NCI-H2171 treated with DMSO at 0.1 percent for 48 hours (cell line): ENCODE results near the gene RAB11FIP4.
A peak's percentile ranks its signal among the peaks of the same experiment; 100 is the strongest.

Experiments
- DNase-seq: peaks from one replicate; lab custom pipeline; 2025; lab: John Stamatoyannopoulos, UW

RAB11FIP4 gene

GRCh38 chr17:31387438-31387837 is 4.0 kb upstream of the RAB11FIP4 start:
- no peak for DNase-seq

GRCh38 chr17:31388351-31388750 is 3.1 kb upstream of the RAB11FIP4 start:
- DNase-seq, result no peak

GRCh38 chr17:31388770-31389656 is 2.5 kb upstream of the RAB11FIP4 start:
- DNase-seq, result peak; percentile 16

- no peak for DNase-seq
Measured at GRCh38 chr17:31389657-31390381, 1.7 kb upstream of the RAB11FIP4 start.

GRCh38 chr17:31390426-31390747 is 1.1 kb upstream of the RAB11FIP4 start:
- DNase-seq, result no peak

- DNase-seq, result peak; percentile 28
Measured at GRCh38 chr17:31390748-31391495, 553 bp upstream of the RAB11FIP4 start.

GRCh38 chr17:31392002-31392855 is 754 bp downstream of the RAB11FIP4 start:
- DNase-seq, result peak; percentile 17

GRCh38 chr17:31392856-31393748 is 1.6 kb downstream of the RAB11FIP4 start:
- no peak for DNase-seq

GRCh38 chr17:31393749-31394146 is 2.3 kb downstream of the RAB11FIP4 start:
- DNase-seq, result no peak

- DNase-seq, result no peak
Measured at GRCh38 chr17:31394544-31394943, 3.1 kb downstream of the RAB11FIP4 start.

- DNase-seq, result peak; percentile 52
Measured at GRCh38 chr17:31397256-31397939, 5.9 kb downstream of the RAB11FIP4 start.

GRCh38 chr17:31398381-31399311 is 7.2 kb downstream of the RAB11FIP4 start:
- DNase-seq, result peak; percentile 77

- no peak for DNase-seq
Measured at GRCh38 chr17:31400481-31400950, 9.0 kb downstream of the RAB11FIP4 start.

GRCh38 chr17:31401456-31402254 is 10.2 kb downstream of the RAB11FIP4 start:
- DNase-seq, result peak; percentile 95

- no peak for DNase-seq
Measured at GRCh38 chr17:31404028-31404949, 12.8 kb downstream of the RAB11FIP4 start.

- DNase-seq, result peak; percentile 31
Measured at GRCh38 chr17:31405890-31406371, 14.5 kb downstream of the RAB11FIP4 start.

- DNase-seq, result no peak
Measured at GRCh38 chr17:31408586-31408985, 17.1 kb downstream of the RAB11FIP4 start.
